IMR-90 (cell line): ENCODE measurements around the gene LMTK2.

Experiments used
- MAZ ChIP-seq: IDR thresholded peaks from 2 replicates; pipeline ENCODE4 v1.6.1; 2012; ENCODE audit warnings: low read depth, mild to moderate bottlenecking, low read length, improper control_type of control experiment, moderate library complexity, borderline replicate concordance
- POLR2A ChIP-seq: IDR thresholded peaks from 2 replicates; pipeline ENCODE4 v1.6.1; 2012; ENCODE audit warnings: mild to moderate bottlenecking, low read depth, low read length
- RAD21 ChIP-seq: IDR thresholded peaks from 2 replicates; pipeline ENCODE4 v1.6.1; 2012; ENCODE audit warnings: low read length, improper control_type of control experiment
- TF ChIP-seq, protein P1 (sequence below): conservative IDR thresholded peaks from 2 replicates; pipeline ENCODE4 v1.5.1; 2012; ENCODE audit warnings: mild to moderate bottlenecking, low read depth, low read length, improper control_type of control experiment
- TF ChIP-seq, protein P2 (sequence below): fragments of 150-350 bp; IDR thresholded peaks from 2 replicates; pipeline ENCODE4 v1.6.1; 2017; ENCODE audit warnings: mild to moderate bottlenecking, antibody characterized with exemption, low read length, low read depth

DNA sequence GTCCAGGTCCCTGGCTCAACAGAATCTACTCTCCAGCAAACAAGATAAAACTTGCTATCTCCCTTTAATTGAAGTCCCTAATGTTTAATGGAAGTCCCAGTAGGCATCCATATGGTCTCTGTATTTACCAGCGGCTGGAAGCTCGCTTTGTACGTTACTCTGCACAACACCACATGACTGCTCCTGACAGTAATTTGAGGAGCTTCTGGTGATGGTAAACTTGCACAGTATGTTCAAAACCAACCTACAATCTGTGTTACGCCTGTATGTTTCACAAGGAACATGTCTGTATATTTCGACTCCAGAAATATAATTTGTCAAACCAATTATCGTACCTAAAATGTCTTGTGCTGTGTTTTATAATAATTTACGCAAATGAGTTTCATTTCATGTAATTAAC is 149.8 kb downstream of the LMTK2 start:
- no peak for TF ChIP-seq RAD21
- no peak for TF ChIP-seq MAZ
- TF ChIP-seq, protein P1, sequence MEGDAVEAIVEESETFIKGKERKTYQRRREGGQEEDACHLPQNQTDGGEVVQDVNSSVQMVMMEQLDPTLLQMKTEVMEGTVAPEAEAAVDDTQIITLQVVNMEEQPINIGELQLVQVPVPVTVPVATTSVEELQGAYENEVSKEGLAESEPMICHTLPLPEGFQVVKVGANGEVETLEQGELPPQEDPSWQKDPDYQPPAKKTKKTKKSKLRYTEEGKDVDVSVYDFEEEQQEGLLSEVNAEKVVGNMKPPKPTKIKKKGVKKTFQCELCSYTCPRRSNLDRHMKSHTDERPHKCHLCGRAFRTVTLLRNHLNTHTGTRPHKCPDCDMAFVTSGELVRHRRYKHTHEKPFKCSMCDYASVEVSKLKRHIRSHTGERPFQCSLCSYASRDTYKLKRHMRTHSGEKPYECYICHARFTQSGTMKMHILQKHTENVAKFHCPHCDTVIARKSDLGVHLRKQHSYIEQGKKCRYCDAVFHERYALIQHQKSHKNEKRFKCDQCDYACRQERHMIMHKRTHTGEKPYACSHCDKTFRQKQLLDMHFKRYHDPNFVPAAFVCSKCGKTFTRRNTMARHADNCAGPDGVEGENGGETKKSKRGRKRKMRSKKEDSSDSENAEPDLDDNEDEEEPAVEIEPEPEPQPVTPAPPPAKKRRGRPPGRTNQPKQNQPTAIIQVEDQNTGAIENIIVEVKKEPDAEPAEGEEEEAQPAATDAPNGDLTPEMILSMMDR = no peak
- TF ChIP-seq POLR2A = no peak
- TF ChIP-seq, protein P2, sequence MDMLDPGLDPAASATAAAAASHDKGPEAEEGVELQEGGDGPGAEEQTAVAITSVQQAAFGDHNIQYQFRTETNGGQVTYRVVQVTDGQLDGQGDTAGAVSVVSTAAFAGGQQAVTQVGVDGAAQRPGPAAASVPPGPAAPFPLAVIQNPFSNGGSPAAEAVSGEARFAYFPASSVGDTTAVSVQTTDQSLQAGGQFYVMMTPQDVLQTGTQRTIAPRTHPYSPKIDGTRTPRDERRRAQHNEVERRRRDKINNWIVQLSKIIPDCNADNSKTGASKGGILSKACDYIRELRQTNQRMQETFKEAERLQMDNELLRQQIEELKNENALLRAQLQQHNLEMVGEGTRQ = no peak
